Fibroblast of skin of left quadriceps (primary cell): ENCODE data around the gene TENM4.
A peak's percentile ranks its signal among the peaks of the same experiment; 100 is the strongest.
"Not testable (repeated sequence)": the region's sequence is repeated elsewhere in the genome, so short reads cannot be mapped to it uniquely, and the experiment has no call there.

Experiments used
- DNase-seq, 2 experiments: peaks; one replicate each; pipeline ENCODE4 v3.0.0-alpha.2; 2013; ENCODE audit warnings: low read depth in 2 of 2

TENM4 gene

GRCh38 chr11:79244798-79245197 is 196.0 kb downstream of the TENM4 start:
- no peak for DNase-seq

- peak; percentile 94 for DNase-seq
Measured at GRCh38 chr11:79244241-79244772, 196.5 kb downstream of the TENM4 start.

- no peak for DNase-seq
Measured at GRCh38 chr11:79243422-79244210, 197.2 kb downstream of the TENM4 start.

- peak; percentile 36 to 41 for DNase-seq
Measured at GRCh38 chr11:79242616-79243015, 198.2 kb downstream of the TENM4 start.

GRCh38 chr11:79241852-79242241 is 199.0 kb downstream of the TENM4 start:
- no peak for DNase-seq

GRCh38 chr11:79241205-79241851 is 199.5 kb downstream of the TENM4 start:
- DNase-seq, result no peak

GRCh38 chr11:79237703-79238102 is 203.1 kb downstream of the TENM4 start:
- peak; percentile 86 to 88 for DNase-seq

GRCh38 chr11:79237091-79237490 is 203.7 kb downstream of the TENM4 start:
- no peak for DNase-seq

- peak; percentile 85 for DNase-seq
Measured at GRCh38 chr11:79236541-79236971, 204.3 kb downstream of the TENM4 start.

GRCh38 chr11:79235696-79236095 is 205.1 kb downstream of the TENM4 start:
- DNase-seq, result no peak

GRCh38 chr11:79232346-79232745 is 208.5 kb downstream of the TENM4 start:
- DNase-seq, result no peak

GRCh38 chr11:79229047-79229446 is 211.8 kb downstream of the TENM4 start:
- DNase-seq, result no peak

- no peak for DNase-seq
Measured at GRCh38 chr11:79227767-79228755, 212.8 kb downstream of the TENM4 start.

GRCh38 chr11:79227308-79227707 is 213.5 kb downstream of the TENM4 start:
- DNase-seq, result no peak

- DNase-seq, result no peak
Measured at GRCh38 chr11:79226126-79226525, 214.7 kb downstream of the TENM4 start.

GRCh38 chr11:79222163-79222562 is 218.7 kb downstream of the TENM4 start:
- DNase-seq, result not testable (repeated sequence)

- DNase-seq, result no peak
Measured at GRCh38 chr11:79221444-79222130, 219.2 kb downstream of the TENM4 start.

- no peak for DNase-seq
Measured at GRCh38 chr11:79220171-79220570, 220.7 kb downstream of the TENM4 start.

- DNase-seq, result no peak
Measured at GRCh38 chr11:79219186-79220045, 221.4 kb downstream of the TENM4 start.

GRCh38 chr11:79212741-79213190 is 228.1 kb downstream of the TENM4 start:
- DNase-seq, result no peak
